Occipital lobe (tissue), 2 donors: ENCODE results near the gene LGALSL. TPM values are rescaled to one million over a fixed set of nuclear protein-coding genes. Genes with fewer than 3 reads are reported as not detected.
A peak's percentile ranks its signal among the peaks of the same experiment; 100 is the strongest.

Source experiments
- DNase-seq: peaks from one replicate; lab custom pipeline; 2025; lab: John Stamatoyannopoulos, UW
- total RNA-seq: library from RNA; depleted of rRNA; stranded (reverse); fragments of >200 nt; gene quantifications from one replicate; pipeline ENCODE4 v1.2.3, GENCODE V29; 2014

Gene LGALSL
- total RNA-seq, result 53.7 TPM

DNA sequence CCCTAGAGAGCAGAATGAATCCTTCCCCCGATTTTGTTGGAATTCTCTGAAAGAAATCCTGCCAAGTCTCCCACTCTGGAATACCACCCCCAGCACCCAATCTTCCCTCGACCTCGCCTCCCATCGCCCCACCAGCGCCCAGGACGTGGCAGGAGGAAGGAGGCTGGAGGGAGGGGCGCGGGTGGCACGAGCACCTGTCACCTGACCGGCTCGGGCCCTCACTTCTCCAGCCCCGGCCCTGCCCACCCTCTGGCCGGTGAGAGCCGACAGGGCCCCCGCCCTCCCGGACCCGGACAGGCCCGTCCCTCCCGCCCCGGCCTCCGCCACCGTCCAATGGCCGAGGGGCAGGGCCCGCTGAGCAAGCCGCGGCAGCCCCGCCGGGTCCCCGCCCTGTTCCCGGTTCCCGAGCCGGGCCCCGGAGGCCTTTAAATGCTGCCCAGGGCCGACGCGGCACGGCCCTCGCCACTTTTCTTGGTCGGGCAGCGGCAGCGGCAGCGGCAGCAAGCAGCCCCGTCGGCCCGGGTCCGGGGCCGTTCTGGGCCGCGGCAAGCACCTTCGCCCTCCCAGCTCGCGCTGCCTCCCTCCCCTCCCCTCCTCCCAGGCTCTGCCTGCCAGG is at the start of gene LGALSL:
LGALSL (plus strand) TSS at position 393 of the 616 bp plus-strand sequence. CDS start 384 bp downstream, outside the sequence.
- peak; percentile 65 for DNase-seq

DNA sequence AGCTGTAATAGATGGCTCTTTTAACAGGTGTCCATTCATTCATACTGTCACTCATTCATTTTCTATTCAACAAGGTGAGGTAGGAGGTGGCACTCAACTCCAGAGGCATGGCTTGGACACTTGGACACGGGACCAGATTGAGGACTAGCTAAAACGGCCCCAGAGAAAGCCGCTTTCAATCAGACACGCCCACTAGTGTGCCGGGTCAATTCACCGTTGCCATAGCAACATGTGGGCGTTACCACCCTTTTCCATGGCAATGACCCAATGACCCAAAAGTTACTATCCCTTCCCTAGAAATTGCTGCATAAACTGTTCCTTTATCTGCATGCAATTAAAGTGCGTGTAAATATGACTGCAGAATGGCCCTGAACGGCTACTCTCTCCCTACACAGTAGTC is 49.2 kb upstream of the LGALSL start:
- DNase-seq, result no peak

GRCh38 chr2:64405581-64406406 is 48.2 kb upstream of the LGALSL start:
- no peak for DNase-seq

GRCh38 chr2:64406407-64406774 is 47.6 kb upstream of the LGALSL start:
- no peak for DNase-seq

GRCh38 chr2:64408031-64408430 is 45.9 kb upstream of the LGALSL start:
- no peak for DNase-seq

GRCh38 chr2:64410671-64411070 is 43.3 kb upstream of the LGALSL start:
- no peak for DNase-seq

GRCh38 chr2:64412671-64413070 is 41.3 kb upstream of the LGALSL start:
- no peak for DNase-seq

- DNase-seq, result no peak
Measured at GRCh38 chr2:64414736-64415435, 39.1 kb upstream of the LGALSL start.

GRCh38 chr2:64417624-64418023 is 36.3 kb upstream of the LGALSL start:
- DNase-seq, result no peak

DNA sequence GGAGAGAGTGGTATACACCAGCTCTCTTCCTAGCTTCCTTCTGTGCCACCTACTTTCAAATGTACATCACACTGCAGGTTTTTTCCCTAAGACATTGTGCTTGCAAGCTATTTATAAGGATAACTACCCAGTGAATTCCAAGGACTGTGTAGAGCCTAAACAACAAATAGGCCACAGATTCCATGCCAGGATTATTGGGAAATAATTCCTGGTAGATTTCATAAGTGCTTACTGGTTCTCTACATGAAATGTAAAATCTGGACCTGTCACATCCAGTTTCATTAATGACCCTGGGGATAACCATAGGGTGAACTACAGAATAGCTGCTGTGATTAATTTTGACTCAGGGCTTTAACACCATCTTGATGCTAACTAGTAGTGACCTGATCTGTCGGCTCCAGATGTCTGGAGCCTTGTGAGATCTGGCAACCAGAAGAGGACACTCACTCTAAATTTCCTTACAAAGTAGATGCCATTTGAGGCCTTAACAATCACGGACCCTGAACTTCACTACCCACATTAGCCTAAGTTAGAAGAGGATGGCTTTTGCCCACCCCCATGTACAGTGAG is 34.3 kb upstream of the LGALSL start:
- DNase-seq, result no peak

GRCh38 chr2:64420677-64421076 is 33.3 kb upstream of the LGALSL start:
- no peak for DNase-seq

- no peak for DNase-seq
Measured at GRCh38 chr2:64421201-64421600, 32.8 kb upstream of the LGALSL start.

GRCh38 chr2:64422466-64422865 is 31.5 kb upstream of the LGALSL start:
- DNase-seq, result no peak

- DNase-seq, result no peak
Measured at GRCh38 chr2:64423303-64423702, 30.7 kb upstream of the LGALSL start.

GRCh38 chr2:64424416-64424987 is 29.5 kb upstream of the LGALSL start:
- DNase-seq, result no peak

GRCh38 chr2:64426183-64426952 is 27.6 kb upstream of the LGALSL start:
- DNase-seq, result no peak

- DNase-seq, result no peak
Measured at GRCh38 chr2:64434039-64434657, 19.8 kb upstream of the LGALSL start.

DNA sequence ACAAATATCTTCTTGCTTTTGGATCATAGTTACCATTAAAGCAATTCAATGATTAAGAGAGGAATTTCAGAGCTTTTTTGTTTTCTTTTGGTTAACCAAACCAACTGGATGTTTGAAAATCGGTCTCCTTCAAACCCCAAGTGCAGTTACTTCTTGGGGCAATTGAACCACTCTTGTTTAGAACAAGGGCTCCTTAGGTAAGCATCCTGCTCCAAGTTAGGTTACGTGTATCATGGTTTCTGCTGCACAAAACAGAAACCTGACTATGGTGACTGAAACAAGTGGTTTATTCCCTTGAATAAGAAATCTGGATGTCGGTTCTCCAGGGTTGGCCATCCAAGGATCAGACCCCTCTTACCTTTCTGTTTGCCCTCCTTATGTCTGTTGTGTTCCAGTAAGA is 16.1 kb upstream of the LGALSL start:
- DNase-seq, result no peak

GRCh38 chr2:64439194-64439593 is 14.8 kb upstream of the LGALSL start:
- no peak for DNase-seq

DNA sequence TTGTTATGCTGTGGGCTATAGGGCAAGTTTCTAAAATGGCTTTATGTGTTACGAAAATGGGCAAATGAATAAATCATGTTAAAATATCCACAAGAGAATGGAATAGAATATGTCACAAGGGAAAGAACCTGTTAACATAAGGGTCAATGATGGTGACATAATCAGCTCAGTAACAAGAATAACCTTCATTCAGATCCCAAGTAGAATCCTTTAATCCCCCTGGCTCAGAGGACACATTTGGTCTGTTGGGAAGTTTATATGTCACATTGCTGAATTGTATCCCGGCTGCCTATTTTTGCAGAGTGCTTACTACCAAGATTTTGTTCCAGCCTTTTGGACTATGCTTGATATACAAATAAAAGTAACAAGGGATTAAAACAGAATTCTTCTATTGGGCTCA is 13.1 kb upstream of the LGALSL start:
- DNase-seq, result no peak

GRCh38 chr2:64442277-64442676 is 11.7 kb upstream of the LGALSL start:
- DNase-seq, result no peak
